ENCODE results near the gene AMBN. TPM values are rescaled to one million over a fixed set of nuclear protein-coding genes. Genes with fewer than 3 reads are reported as not detected.

Gene AMBN
- total RNA-seq, 1 experiment from 2014 or later, result not detected

DNA sequence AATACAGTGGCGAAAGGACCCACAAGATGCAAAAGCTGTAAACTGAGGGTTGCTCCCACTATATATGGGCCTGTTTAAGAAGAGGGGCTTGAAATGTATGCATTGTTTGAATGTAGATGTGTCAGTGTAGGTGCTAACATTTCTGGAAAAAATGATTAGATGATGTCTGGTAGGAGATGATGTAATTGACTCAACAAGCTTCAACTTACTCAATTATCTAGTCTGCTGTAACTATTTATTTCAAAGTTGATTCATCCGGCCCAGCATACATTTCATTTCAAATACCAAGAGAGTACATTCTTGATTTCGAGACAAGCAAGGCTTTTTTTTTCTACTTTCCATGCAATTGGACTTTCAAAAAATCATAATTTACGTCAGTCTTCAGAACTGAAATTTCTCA is 27.2 kb downstream of the AMBN start:
- intact Hi-C loops (cut with micrococcal nuclease; ENCODE audit: unreplicated experiment), result no loop called here
- no peaks in the 10 kb centered on the region for H3K27me3 ChIP-seq (ENCODE audit: insufficient read depth, low read depth)
- no peaks in the 10 kb centered on the region for H3K79me2 ChIP-seq (ENCODE audit: low read depth)
- no peak overlapping the region for H3K4me2 ChIP-seq
- TF ChIP-seq, protein P1, sequence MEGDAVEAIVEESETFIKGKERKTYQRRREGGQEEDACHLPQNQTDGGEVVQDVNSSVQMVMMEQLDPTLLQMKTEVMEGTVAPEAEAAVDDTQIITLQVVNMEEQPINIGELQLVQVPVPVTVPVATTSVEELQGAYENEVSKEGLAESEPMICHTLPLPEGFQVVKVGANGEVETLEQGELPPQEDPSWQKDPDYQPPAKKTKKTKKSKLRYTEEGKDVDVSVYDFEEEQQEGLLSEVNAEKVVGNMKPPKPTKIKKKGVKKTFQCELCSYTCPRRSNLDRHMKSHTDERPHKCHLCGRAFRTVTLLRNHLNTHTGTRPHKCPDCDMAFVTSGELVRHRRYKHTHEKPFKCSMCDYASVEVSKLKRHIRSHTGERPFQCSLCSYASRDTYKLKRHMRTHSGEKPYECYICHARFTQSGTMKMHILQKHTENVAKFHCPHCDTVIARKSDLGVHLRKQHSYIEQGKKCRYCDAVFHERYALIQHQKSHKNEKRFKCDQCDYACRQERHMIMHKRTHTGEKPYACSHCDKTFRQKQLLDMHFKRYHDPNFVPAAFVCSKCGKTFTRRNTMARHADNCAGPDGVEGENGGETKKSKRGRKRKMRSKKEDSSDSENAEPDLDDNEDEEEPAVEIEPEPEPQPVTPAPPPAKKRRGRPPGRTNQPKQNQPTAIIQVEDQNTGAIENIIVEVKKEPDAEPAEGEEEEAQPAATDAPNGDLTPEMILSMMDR (conservative IDR thresholded peaks at IDR 0.05), result no peak
- no peak for TF ChIP-seq EZH2 (IDR thresholded peaks at IDR 0.05; ENCODE audit: low read depth)
- no TSS peak for BruUV-seq (replicated peaks)
- no peaks in the 10 kb centered on the region for H4K20me1 ChIP-seq (ENCODE audit: insufficient read depth)
- no peaks in the 10 kb centered on the region for H3K4me1 ChIP-seq (replicated peaks; ENCODE audit: insufficient read depth)
- no peak overlapping the region for H3K27ac ChIP-seq
- ChIA-PET POLR2A (ENCODE audit: unreplicated experiment) (no interaction called here), CTCF (no interaction called here)
- no peaks in the 10 kb centered on the region for H3K9me2 ChIP-seq (ENCODE audit: insufficient read depth)
- H3K36me3 ChIP-seq (ENCODE audit: low read depth), result no peaks in the 10 kb centered on the region
- H3K4me3 ChIP-seq, result no peak overlapping the region
- no peaks in the 10 kb centered on the region for H3K9me3 ChIP-seq (ENCODE audit: insufficient read depth, low read depth)
- no peak for DNase-seq
- H2AFZ ChIP-seq, result no peak overlapping the region
- no peaks in the 10 kb centered on the region for H3F3A ChIP-seq (ENCODE audit: insufficient read depth, low read depth)

- Histone ChIP-seq H3K4me1 (replicated peaks; ENCODE audit: insufficient read depth) (no peaks in the 10 kb centered on the region), H3K9me3 (ENCODE audit: insufficient read depth, low read depth) (no peaks in the 10 kb centered on the region), H3K27ac (no peak overlapping the region), H3F3A (ENCODE audit: insufficient read depth, low read depth) (no peaks in the 10 kb centered on the region), H3K4me2 (no peak overlapping the region), H3K27me3 (ENCODE audit: insufficient read depth, low read depth) (no peaks in the 10 kb centered on the region), H3K79me2 (ENCODE audit: low read depth) (no peaks in the 10 kb centered on the region), H3K36me3 (ENCODE audit: low read depth) (no peaks in the 10 kb centered on the region), H4K20me1 (ENCODE audit: insufficient read depth) (no peaks in the 10 kb centered on the region), H3K4me3 (no peak overlapping the region), H2AFZ (no peak overlapping the region), H3K9me2 (ENCODE audit: insufficient read depth) (no peaks in the 10 kb centered on the region)
- POLR2A ChIA-PET (ENCODE audit: unreplicated experiment), result no interaction called here
- TF ChIP-seq, protein P1 (conservative IDR thresholded peaks at IDR 0.05), result no peak
- no peak for TF ChIP-seq EZH2 (IDR thresholded peaks at IDR 0.05; ENCODE audit: low read depth)
- BruUV-seq (replicated peaks), result no TSS peak
- CTCF ChIA-PET, result no interaction called here
- intact Hi-C loops (cut with micrococcal nuclease; ENCODE audit: unreplicated experiment), result no loop called here
- DNase-seq, result no peak
Measured at GRCh38 chr4:70619778-70620177, 27.7 kb downstream of the AMBN start.

DNA sequence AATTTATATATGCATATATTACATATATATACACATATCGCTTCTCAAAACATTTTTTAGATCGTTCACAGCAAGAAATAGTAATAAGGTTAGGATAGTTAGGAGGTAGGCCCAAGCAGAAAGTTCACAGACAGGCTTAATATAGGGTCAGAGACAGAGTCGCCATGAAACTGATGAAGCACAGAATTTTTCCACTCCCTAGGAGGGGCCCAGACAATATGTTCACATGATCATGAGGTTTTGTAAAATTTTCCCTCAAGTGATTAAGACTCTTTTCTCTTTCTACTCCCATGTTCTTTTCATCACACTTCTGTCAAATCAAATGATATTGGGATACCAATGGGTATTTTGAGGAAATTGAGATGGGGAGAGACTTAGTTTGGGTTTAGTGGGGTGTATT is 31.3 kb downstream of the AMBN start:
- H3K27me3 ChIP-seq (ENCODE audit: insufficient read depth, low read depth), result no peaks in the 10 kb centered on the region
- no peaks in the 10 kb centered on the region for H3K36me3 ChIP-seq (ENCODE audit: low read depth)
- H3K79me2 ChIP-seq (ENCODE audit: low read depth), result no peaks in the 10 kb centered on the region
- intact Hi-C loops (cut with micrococcal nuclease; ENCODE audit: unreplicated experiment), result no loop called here
- no peak overlapping the region for H2AFZ ChIP-seq
- no peaks in the 10 kb centered on the region for H3K4me1 ChIP-seq (replicated peaks; ENCODE audit: insufficient read depth)
- no TSS peak for BruUV-seq (replicated peaks)
- H3F3A ChIP-seq (ENCODE audit: insufficient read depth, low read depth), result no peaks in the 10 kb centered on the region
- no peak for TF ChIP-seq EZH2 (IDR thresholded peaks at IDR 0.05; ENCODE audit: low read depth)
- TF ChIP-seq, protein P1 (conservative IDR thresholded peaks at IDR 0.05), result no peak
- DNase-seq, result no peak
- H4K20me1 ChIP-seq (ENCODE audit: insufficient read depth), result no peaks in the 10 kb centered on the region
- no peak overlapping the region for H3K4me2 ChIP-seq
- CTCF ChIA-PET, result no interaction called here
- H3K4me3 ChIP-seq, result no peak overlapping the region
- no peak overlapping the region for H3K27ac ChIP-seq
- H3K9me2 ChIP-seq (ENCODE audit: insufficient read depth), result no peaks in the 10 kb centered on the region
- H3K9me3 ChIP-seq (ENCODE audit: insufficient read depth, low read depth), result no peaks in the 10 kb centered on the region
- POLR2A ChIA-PET (ENCODE audit: unreplicated experiment), result no interaction called here
